GM18499 (cell line): ENCODE results near the gene DBNDD2.

Source experiments
- ATAC-seq: cut with Tn5 transposase; IDR thresholded peaks from one replicate; pipeline ENCODE4 v1.9.1; 2021; ENCODE audit warnings: moderate number of reproducible peaks; ENCODE audit not compliant: insufficient read depth, unreplicated experiment

DBNDD2 gene

GRCh38 chr20:45413479-45413878 is 5.4 kb downstream of the DBNDD2 start:
- no peak for ATAC-seq

GRCh38 chr20:45415822-45416637 is 7.9 kb downstream of the DBNDD2 start, which contains the start of gene PIGT:
TSS of gene PIGT (plus strand) at chr20:45416141. CDS start at chr20:45416157, 16 bp downstream.
- peak; percentile 41 for ATAC-seq

GRCh38 chr20:45416917-45417316 is 8.8 kb downstream of the DBNDD2 start:
- no peak for ATAC-seq

DNA sequence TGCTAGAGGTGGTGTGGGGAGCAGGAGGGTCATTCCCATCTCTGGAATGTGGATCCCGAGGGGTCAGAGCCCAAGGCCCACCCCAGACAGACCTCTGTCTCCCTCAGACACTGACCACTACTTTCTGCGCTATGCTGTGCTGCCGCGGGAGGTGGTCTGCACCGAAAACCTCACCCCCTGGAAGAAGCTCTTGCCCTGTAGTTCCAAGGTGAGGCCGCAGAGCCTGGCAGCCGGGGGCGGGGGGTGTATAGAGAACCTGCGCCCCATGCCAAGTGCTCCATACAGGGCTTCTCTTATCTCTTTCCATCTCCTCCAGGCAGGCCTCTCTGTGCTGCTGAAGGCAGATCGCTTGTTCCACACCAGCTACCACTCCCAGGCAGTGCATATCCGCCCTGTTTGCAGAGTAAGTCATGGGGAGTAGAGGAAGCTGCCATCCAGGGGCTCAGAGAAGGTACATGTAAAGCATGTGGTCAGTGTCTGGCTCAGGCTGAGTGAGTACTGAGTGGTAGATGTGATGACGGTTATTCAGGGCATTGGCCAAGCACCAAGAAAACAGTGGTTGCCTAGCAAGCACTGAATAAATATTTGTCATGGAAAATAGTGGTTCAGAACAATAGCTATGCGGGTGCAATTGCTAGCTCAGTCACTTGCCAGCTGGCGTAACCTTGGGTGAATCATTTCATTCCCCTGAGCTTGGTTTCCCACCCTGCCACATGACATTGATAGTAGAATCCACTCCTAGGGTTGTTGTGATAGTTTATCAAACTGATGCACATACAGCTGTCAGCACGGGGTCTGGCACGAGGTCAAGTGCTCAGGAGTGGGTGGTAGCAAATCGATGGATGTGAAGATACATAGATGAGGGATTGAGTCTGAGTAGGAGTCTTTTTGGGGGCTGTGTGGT is 11.4 kb downstream of the DBNDD2 start:
- ATAC-seq, result peak; percentile 72

- no peak for ATAC-seq
These were observed 12.0 kb downstream of the DBNDD2 start for GRCh38 chr20:45420125-45420524.

- no peak for ATAC-seq
These were observed 15.6 kb downstream of the DBNDD2 start for GRCh38 chr20:45423700-45424099.

- ATAC-seq, result no peak
These were observed 17.5 kb downstream of the DBNDD2 start for GRCh38 chr20:45425561-45425960.

DNA sequence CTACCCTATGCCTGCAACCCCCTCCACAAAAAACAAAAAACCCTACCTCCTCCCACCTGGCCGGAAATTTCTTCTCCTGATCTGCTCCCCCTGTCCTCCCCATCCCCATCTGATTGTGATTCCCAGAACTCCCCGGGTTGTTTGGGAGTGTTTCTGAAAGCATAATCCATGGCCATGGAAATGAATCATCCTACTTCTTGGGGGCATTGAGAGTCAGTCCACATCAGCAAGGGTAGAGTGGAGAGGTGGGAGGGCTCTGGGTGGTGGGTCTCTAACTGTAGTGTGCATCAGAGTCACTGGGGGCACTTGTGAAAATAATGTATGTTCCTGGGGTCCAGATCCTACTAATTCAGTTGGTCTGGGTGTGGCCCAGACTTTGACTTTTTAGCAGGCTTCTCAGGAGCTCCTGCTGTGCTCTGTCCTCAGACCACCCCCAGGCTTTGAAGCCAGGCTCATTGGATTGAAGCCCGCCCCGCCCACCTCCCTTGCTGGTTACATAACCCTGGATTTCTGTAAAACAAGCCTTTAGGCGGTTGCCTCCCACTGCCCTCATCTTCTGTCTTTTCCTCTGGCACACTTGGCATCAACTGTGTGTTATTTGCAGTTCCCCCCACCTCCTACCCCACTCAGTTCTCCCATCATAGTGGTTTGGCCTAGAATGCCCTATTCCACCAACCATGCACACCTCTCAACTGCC is 18.4 kb downstream of the DBNDD2 start:
- no peak for ATAC-seq

DNA sequence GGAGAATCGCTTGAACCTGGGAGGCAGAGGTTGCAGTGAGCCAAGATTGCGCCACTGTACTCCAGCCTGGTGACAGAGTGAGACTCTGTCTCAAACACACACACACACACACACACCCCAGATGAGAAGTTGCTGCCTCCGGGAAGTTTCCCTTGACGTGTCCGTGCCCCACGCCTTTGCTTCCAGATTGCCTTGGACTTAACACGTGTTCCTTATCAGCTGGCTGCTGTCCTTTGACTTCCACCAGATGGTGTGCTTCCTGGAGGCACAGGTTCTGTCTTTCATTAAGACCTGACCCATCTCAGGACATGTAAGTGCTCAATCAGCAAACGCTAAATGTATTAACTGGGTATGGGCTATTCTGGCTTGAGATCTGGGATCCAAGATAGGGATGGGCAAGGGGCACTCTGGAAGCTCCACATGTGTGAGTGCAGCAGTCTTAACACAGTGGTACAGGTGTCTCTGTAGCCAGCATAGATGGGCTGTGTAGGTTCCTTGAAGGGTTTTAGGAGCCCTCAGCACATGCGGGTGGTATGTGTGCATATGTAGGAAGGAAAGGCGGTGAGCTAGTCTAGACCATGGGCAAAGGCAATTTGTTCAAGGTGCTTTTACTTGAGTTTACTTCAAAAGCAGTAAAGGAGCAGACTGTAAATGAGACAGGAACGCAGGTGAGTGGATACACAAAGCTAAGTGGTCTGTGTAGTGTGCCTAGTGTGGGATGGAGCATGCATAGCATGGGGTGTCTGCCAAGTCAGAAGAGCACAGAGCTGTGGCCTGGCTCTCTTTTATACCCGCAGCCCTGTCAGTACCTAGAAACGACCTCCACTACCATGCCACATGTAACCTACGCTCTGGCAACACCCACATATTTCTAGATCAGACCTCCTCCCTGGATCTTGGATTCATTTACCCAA is 19.4 kb downstream of the DBNDD2 start:
- no peak for ATAC-seq

DNA sequence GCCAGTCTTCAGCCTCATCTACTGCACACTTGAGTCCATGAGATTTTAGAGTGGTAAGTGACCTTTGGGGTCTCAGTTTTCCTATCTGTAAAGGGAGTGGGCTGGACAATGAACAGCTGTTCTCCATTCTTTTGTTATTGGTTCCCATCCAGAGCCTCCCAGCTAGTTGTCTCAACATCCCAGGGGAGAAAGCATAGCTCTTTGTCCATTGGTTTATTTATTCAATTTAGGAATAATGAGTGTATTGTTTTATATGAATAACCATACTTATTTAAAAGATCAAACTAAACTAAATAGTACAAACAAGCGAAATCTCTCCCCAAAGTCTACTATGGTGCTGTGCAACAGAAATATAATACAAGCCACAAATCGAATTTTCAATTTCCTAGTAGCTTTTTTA is 21.5 kb downstream of the DBNDD2 start:
- no peak for ATAC-seq

DNA sequence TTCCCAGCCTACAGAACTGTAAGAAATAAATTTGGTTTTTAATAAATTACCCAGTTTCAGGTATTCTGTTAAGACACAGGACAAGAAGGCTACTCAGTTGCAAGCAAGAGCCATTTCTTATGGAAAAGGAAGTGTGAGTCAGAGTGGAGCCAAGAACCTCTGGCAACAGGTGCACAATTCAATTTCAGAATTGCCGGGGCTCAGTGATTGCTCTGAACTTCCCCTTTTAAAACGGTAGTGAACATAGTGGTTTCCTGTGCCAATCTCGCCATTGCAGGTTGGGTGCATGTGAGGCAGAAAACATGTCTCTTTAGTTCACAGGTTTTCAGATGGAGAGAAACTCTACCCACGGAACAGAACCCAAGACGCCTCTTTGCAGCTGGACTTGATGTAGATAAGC is 24.2 kb downstream of the DBNDD2 start:
- no peak for ATAC-seq

GRCh38 chr20:45433316-45433715 is 25.2 kb downstream of the DBNDD2 start:
- no peak for ATAC-seq

GRCh38 chr20:45433976-45434375 is 25.9 kb downstream of the DBNDD2 start:
- ATAC-seq, result no peak

DNA sequence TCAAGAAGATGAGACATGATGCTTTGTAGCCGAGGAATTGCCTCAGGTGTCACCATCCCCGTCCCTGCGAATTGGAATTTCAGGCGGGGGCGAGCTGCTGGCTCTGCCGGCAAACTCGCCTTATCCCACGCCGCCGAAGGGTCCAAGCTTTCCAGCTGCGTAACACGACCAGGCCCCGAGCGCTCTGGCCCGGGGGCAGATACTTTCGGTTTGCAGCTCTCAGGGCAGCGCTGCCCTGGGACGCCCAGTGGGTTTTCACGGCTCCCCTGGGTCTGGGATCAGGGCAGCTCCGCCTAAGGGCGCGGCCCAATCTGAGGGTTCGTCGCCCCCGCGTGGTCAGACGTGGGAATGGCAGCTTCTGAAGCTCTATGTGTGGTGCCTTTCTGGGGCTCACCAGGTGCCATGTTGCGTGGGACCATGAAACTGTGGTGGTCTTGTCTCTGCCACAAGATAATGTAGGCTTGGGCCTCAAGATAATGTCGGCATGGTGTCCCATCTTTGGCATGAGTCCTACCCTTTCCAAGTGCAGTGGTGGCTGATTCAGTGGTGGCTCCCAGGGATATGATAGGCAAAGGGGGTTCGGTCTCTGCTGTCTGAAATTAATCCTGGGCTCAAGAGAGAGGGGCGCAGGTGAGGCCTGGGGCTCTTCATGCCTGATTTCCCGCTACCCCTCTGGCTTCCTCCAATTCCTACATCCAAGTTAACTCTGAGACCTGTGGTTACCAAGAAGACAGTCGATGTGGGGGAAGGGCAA is 28.8 kb downstream of the DBNDD2 start:
- no peak for ATAC-seq

- ATAC-seq, result no peak
These were observed 32.3 kb downstream of the DBNDD2 start for GRCh38 chr20:45440424-45440823.

DNA sequence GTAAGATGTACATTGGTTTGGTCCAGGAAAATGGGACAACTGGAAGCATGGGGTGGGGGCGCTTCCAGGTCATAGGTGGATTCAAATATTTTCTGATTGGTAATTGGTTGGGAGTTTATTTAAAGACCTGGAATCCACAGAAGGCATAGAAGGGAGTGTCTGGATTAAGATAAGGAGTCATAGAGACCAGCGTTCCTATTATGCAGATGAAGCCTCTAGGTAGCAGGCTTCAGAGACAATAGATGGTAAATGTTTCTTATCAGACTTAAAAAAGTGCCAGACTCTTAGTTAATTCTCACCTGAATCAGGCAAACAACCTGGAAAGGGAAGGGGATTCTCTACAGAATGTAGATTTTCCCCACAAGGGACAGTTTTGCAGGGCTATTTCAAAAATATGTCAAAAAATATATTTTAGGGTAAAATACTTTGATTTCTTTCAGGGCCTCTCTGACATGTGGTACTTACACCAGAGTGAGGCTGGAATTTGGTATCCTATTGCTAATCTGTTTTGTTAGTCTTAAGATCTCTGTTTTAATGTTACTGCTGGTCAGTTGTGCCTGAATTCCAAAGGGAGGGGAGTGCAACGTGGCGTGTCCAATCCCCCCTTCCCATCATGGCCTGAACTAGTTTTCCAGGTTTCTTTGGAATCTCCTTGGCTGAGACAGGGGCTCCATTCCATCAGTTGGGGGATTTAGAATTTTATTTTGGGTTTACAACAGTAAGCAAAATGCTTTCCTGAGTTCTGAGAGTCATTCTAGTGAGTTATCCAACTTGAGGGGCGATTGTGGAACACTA is 33.0 kb downstream of the DBNDD2 start:
- ATAC-seq, result no peak

- no peak for ATAC-seq
These were observed 33.7 kb downstream of the DBNDD2 start for GRCh38 chr20:45441746-45442145.

- no peak for ATAC-seq
These were observed 36.0 kb downstream of the DBNDD2 start for GRCh38 chr20:45444050-45444449.
